BJ (cell line): Measurements from ENCODE around the gene RELL1. TPM values are rescaled to one million over a fixed set of nuclear protein-coding genes. Genes with fewer than 3 reads are reported as not detected.

Experiments
- CTCF ChIA-PET: fragments of 350-600 bp; formaldehyde crosslinking; extraction: SDS; loops from one replicate; lab custom pipeline; 2021; ENCODE audit warnings: antibody characterized with exemption, inconsistent platforms; lab: Yijun Ruan, JAX
- POLR2A ChIA-PET: fragments of 300-600 bp; sonication (Branson Sonifier 250); formaldehyde crosslinking; extraction: SDS; loops from one replicate; lab custom pipeline; 2021; ENCODE audit warnings: antibody characterized with exemption; lab: Charles Lee
- DNase-seq: peaks from one replicate; pipeline ENCODE4 v3.0.0-alpha.2; 2011; ENCODE audit warnings: low read depth
- H3K27me3 ChIP-seq: 2 replicates; pipeline ENCODE4 v1.6.0; 2011; ENCODE audit warnings: low read length; ENCODE audit not compliant: control insufficient read depth, insufficient read depth
- H3K36me3 ChIP-seq: 2 replicates; pipeline ENCODE4 v1.5.1; 2011; ENCODE audit warnings: low read length; ENCODE audit not compliant: control insufficient read depth, insufficient read depth
- H3K4me3 ChIP-seq: 2 replicates; pipeline ENCODE4 v1.5.1; 2011; ENCODE audit warnings: low read depth, mild to moderate bottlenecking, control low read depth, low read length
- CTCF ChIP-seq: IDR thresholded peaks from 2 replicates; pipeline ENCODE4 v1.5.1; 2011; ENCODE audit warnings: low read depth, mild to moderate bottlenecking, control low read depth, inconsistent platforms, low read length, moderate library complexity; ENCODE audit not compliant: insufficient read depth
- polyA plus RNA-seq: library from polyadenylated mRNA; depleted of rRNA; stranded (reverse); fragments of >200 nt; gene quantifications from 2 replicates; pipeline ENCODE4 v1.2.3, GENCODE V29; 2011

Gene RELL1
- polyA plus RNA-seq, 1 experiment = 6.5 TPM

GRCh38 chr4:37653601-37654000 lies 32.6 kb downstream of the RELL1 start:
- CTCF ChIA-PET = interaction anchor here (0.6 kb wide), 1 partner anchor 350 kb away, joined by 3 read pairs; no protein-coding TSS in a partner anchor
- TF ChIP-seq CTCF = no peak
- POLR2A ChIA-PET = no interaction called here

GRCh38 chr4:37652747-37653527 lies 33.2 kb downstream of the RELL1 start:
- CTCF ChIA-PET = interaction anchor here (0.6 to 0.9 kb wide), 2 partner anchors 13 to 351 kb away, joined by 3 read pairs; no protein-coding TSS in a partner anchor
- no peak overlapping the region for H3K4me3 ChIP-seq

More at GRCh38 chr4:37653601-37654000, 32.6 kb downstream of the RELL1 start:
- DNase-seq = no peak
- no peaks in the 10 kb centered on the region for H3K27me3 ChIP-seq
- H3K4me3 ChIP-seq = no peak overlapping the region
- no peaks in the 10 kb centered on the region for H3K36me3 ChIP-seq

DNA sequence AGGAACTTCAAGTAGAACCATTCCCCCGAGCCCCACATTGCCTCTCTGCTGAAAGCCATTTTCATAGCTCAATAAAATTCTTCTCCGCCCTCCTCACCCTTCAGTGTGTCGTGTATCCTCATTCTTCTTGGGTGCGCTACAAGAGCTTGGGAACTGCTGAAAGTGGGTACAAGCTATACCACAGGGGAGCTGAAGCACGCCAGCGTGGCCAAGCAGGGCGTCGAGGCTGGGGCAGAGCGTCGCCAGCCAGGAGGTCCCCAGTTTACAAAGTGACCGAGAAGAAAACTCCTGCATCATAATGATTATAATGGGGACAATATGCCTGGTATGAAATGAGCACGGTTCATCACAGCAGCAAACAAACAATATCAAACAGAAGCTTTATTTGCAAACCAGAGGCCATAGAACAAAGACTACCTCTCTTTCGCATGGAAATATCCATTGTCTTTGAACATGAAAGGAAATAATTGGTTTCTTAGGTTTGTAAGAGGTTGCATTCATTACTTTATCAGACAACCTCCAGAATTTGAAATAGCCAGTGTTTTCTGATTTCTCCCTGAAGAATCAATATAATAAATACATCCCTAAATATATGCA lies 34.3 kb downstream of the RELL1 start:
- H3K36me3 ChIP-seq = peaks cover 3% of the 10 kb centered on the region; the same call in 1 of the 2 replicates
- no peak for TF ChIP-seq CTCF
- no peak overlapping the region for H3K4me3 ChIP-seq
- ChIA-PET CTCF (no interaction called here), POLR2A (no interaction called here)
- H3K27me3 ChIP-seq = no peaks in the 10 kb centered on the region
- no peak for DNase-seq

More at GRCh38 chr4:37652747-37653527, 33.2 kb downstream of the RELL1 start:
- no peak for TF ChIP-seq CTCF
- POLR2A ChIA-PET = no interaction called here
- Histone ChIP-seq H3K27me3 (no peaks in the 10 kb centered on the region), H3K36me3 (no peaks in the 10 kb centered on the region)
- no peak for DNase-seq

GRCh38 chr4:37650481-37650880 lies 35.7 kb downstream of the RELL1 start:
- CTCF ChIA-PET = no interaction called here
- Histone ChIP-seq H3K4me3 (no peak overlapping the region), H3K36me3 (peaks cover 4% of the 10 kb centered on the region; the same call in 1 of the 2 replicates), H3K27me3 (no peaks in the 10 kb centered on the region)
- POLR2A ChIA-PET = no interaction called here
- TF ChIP-seq CTCF = no peak
- no peak for DNase-seq

GRCh38 chr4:37649268-37649667 lies 36.9 kb downstream of the RELL1 start:
- ChIA-PET CTCF (interaction anchor here (1.0 kb wide), 1 partner anchor 47 kb away, joined by 3 read pairs; no protein-coding TSS in a partner anchor), POLR2A (no interaction called here)
- Histone ChIP-seq H3K36me3 (peaks cover 4% of the 10 kb centered on the region; the same call in 1 of the 2 replicates), H3K27me3 (no peaks in the 10 kb centered on the region), H3K4me3 (no peak overlapping the region)
- no peak for DNase-seq
- TF ChIP-seq CTCF = no peak
